ENCODE measurements around the gene FAM174C.
A peak's percentile ranks its signal among the peaks of the same experiment; 100 is the strongest.

Gene FAM174C

GRCh38 chr19:1250437-1251260 lies 24.7 kb upstream of the FAM174C start:
- DNase-seq (ENCODE audit: low spot score), result no peak

DNA sequence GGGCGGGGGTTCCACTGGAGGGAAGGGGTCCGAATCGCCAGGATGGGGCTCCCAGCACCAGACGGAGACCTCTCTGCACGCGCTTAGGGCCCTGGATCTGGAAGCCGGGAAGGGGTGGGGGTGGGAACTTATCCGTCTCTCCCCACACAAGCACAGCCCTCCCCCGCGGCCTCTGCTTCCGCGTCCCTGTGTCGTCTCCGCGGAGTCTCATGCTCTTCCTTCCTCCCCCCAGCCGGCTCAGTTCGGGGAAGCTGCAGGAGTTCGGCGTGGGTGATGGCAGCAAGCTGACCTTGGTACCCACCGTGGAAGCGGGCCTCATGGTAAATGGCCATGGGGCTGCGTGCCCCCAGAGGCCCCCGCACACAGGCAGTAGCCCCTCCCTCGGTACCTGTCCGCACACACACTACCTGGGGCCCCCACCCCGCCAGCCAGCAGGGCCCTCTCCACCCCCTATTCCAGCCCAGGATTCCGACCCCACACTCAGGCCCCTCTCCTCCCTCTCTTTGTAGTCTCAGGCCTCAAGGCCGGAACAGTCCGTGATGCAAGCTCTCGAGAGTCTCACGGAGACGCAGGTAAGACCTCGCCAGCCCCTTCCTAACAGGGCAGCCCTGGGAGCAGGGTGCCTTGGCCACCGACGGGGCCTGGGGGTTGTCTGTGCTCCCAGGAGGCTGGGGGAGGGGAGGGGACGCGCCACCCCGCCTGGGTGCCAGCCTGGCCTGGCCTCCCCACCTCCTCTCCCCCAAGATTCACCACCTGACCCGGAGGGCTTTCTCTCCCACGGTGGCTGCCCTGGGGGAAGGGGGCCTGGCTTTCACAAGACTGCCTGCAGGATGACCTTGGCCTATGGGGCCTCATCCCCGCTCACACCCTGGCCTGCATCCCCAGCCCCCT lies 23.8 kb upstream of the FAM174C start:
- no peak for DNase-seq (ENCODE audit: low spot score)

- DNase-seq (ENCODE audit: low spot score), result peak; percentile 71
These were observed 23.0 kb upstream of the FAM174C start for GRCh38 chr19:1252221-1252820.

DNA sequence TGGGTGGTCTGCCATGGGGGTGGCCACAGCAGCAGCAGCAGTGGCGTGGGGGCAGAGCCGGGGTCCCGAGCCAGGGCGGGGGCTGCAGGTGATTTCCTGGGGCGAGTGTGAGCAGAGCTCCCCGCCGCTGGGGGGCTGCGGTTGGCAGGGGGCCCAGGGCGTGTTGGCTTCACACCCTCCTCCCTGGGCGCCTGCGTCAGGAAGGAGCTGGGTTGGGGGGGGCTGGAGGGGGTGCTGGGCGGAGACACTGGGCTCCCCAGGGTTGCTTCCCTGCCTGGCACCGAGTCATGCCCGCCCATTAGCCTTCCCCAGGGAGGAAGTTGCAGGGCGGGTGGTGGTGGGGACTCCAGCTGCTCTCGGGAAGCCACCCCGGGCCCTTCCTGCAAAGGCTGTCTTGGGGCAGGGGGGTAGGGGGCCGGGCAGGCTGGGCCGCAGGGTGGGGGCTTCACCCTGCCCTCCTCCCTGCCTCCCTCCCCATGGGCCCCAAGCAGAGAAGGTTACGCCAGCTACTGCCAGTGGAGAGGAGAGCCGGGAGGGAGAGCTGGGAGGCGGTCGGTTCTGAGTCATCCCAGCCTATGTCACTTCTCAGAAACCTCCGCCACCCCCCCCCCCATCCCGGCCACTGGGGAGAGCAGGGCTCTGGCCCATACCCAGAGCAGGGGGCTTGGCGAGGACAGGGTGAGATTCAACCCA lies 22.4 kb upstream of the FAM174C start:
- DNase-seq (ENCODE audit: low spot score), result no peak

- no peak for DNase-seq (ENCODE audit: low spot score)
These were observed 21.7 kb upstream of the FAM174C start for GRCh38 chr19:1253514-1254080.

DNA sequence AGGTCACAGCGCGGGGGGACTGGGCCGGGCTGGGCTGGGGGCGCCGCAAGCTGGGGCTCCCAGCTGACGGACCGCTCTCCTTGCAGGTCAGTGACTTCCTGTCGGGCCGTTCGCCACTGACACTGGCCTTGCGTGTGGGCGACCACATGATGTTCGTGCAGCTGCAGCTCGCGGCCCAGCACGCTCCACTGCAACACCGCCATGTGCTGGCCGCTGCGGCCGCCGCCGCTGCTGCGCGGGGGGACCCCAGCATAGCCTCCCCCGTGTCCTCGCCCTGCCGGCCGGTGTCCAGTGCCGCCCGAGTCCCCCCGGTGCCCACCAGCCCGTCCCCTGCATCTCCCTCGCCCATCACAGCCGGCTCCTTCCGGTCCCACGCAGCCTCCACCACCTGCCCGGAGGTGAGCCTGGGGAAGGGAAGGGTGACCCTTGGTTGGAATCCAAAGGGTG lies 21.2 kb upstream of the FAM174C start:
- no peak for DNase-seq (ENCODE audit: low spot score)

DNA sequence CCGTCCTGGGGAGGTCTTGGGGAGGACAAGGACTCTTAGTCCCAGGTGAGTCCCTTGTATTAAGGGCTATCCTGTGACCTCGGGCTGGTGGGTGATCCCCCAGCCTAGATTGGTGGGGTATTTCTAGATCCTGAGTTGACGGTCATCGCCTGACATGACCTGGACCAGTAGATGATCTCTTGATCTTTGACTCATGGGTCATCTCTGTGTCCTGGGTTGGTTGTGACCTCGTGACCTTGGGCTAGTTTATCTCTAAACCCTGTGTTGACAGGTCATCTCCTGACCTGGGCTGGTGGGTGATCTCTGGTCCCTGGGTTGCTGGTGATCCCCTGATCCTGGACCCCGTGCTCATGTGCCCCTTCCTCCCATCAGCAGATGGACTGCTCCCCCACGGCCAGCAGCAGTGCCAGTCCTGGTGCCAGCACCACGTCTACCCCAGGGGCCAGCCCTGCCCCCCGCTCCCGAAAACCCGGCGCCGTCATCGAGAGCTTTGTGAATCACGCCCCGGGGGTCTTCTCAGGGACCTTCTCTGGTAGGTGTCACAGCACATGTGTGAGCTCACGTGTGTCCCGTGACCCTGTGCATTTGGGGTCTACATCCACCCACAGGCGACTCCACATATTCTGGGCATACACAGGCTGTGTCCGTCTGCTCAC lies 20.7 kb upstream of the FAM174C start:
- DNase-seq (ENCODE audit: low spot score), result no peak

GRCh38 chr19:1255186-1256161 lies 19.9 kb upstream of the FAM174C start:
- no peak for DNase-seq (ENCODE audit: low spot score)

DNA sequence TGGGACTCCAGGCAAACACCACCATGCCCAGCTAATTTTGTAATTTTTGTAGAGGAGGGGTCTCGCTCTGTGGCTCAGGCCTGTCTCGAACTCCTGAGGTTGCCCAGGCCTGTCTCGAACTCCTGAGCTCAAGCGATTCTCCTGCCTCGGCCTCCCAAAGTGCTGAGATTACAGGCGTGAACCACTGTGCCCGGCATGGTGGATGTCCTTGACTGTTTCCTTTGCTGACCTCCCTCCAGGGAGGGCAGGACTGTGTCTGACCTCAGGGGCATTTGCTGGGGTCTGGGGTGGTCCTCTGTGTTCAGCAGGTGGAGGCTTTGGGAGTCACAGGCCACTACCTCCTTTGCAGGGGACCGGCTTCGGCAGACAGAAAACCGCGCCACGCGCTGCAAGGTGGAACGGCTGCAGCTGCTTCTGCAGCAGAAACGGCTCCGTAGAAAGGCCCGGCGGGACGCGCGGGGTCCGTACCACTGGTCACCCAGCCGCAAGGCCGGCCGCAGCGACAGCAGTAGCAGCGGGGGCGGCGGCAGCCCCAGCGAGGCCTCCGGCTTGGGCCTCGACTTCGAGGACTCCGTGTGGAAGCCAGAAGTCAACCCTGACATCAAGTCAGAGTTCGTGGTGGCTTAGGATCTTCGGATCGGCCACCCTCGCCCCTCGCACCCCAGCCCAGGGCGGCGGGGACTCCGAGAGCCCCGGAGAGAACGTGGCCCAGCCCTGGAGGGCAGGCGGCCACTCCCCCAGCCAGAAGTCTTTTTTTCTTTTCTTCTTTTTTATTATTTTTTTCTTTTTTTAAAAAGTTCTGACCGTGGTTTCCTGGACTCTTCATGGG lies 18.5 kb upstream of the FAM174C start:
- no peak for DNase-seq (ENCODE audit: low spot score)

GRCh38 chr19:1257475-1258162 lies 17.7 kb upstream of the FAM174C start:
- no peak for DNase-seq (ENCODE audit: low spot score)

- no peak for DNase-seq (ENCODE audit: low spot score)
These were observed 17.2 kb upstream of the FAM174C start for GRCh38 chr19:1258163-1258492.

GRCh38 chr19:1258707-1259205 lies 16.6 kb upstream of the FAM174C start:
- no peak for DNase-seq (ENCODE audit: low spot score)

- peak; percentile 78 for DNase-seq (ENCODE audit: low spot score)
These were observed 16.0 kb upstream of the FAM174C start for GRCh38 chr19:1259206-1259875.

DNA sequence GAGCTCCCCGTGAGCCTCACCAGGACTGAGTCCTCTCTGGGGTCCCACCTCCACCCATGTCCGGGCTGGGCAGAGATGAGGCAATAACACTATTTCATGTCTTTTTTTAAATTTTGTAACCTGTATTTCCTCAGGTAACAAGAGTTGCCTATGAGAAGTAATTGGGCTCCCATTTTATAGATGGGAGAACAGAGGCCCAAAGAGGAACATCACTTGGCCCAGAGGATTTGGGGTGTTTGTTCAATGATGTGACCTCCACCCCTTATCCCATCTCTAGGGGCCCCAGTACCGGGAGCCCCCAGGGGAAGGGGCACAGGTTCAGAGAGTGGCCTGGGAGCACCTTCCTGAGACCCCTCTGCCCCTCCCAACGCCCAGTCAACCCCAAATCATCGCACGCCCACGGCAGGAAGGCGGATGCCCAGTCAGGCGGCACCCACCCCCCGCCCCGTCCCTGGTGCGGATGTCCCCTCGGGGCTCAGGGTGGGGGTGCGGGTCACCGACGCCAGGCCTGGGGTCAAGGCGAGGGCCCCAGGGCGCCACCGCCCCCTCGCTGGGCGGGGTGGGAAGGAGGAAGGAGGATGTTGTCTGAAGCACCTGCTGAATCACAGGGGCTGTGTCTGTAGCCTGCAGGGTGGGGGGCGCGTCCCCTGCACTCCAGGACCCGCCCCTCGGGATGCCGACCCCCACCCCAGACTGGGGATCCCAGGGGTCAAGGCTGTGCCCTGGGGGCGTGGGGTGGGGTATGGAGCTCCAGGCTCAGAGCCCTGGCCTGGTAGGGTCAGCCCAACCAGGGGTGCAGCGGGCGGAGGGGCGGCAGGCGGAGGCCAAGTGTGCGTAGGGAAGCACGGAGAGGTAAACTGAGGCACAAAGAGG lies 15.2 kb upstream of the FAM174C start:
- DNase-seq (ENCODE audit: low spot score), result peak; percentile 83

GRCh38 chr19:1260749-1261537 lies 14.4 kb upstream of the FAM174C start:
- peak; percentile 97 for DNase-seq (ENCODE audit: low spot score)

GRCh38 chr19:1261538-1261797 lies 13.9 kb upstream of the FAM174C start:
- DNase-seq (ENCODE audit: low spot score), result no peak
